Urinary bladder (tissue), 4 donors: ENCODE measurements around the gene RHBDL1. TPM values are rescaled to one million over a fixed set of nuclear protein-coding genes. Genes with fewer than 3 reads are reported as not detected.

ENCODE experiments used
- DNase-seq: peaks from one replicate; pipeline ENCODE4 v3.0.0-alpha.2; 2015; ENCODE audit errors: extremely low spot score
- H3K27ac ChIP-seq: one replicate; pipeline ENCODE4 v1.5.1; 2013; ENCODE audit warnings: low read depth, mild to moderate bottlenecking, moderate library complexity
- H3K36me3 ChIP-seq: one replicate; pipeline ENCODE4 v1.6.1; 2013; ENCODE audit warnings: mild to moderate bottlenecking, moderate library complexity; ENCODE audit not compliant: insufficient read depth
- H3K4me1 ChIP-seq: one replicate; pipeline ENCODE4 v1.6.1; 2013; ENCODE audit warnings: mild to moderate bottlenecking, moderate library complexity; ENCODE audit not compliant: insufficient read depth
- H3K4me3 ChIP-seq: one replicate; pipeline ENCODE4 v1.5.1; 2013; ENCODE audit warnings: low read depth, low read length
- WGBS: extraction: QIAGEN DNeasy Blood & Tissue Kit; methylation state at CpG from one replicate; pipeline ENCODE4 v1.1.7; 2013; 5-methylcytosine and 5-hydroxymethylcytosine counted together
- polyA plus RNA-seq: library from polyadenylated mRNA; stranded (reverse); fragments of 200-250 nt; gene quantifications from one replicate; pipeline ENCODE4 v1.2.3, GENCODE V29; 2013
- total RNA-seq: library from RNA; depleted of rRNA; stranded (reverse); fragments of >200 nt; gene quantifications from one replicate; pipeline ENCODE4 v1.2.3, GENCODE V29; 2014
- donor health status: healthy with polysubstance abuse.
- donor health status: healthy.

The RHBDL1 gene
- total and polyA plus RNA-seq, 2 donors = 0.95 to 1.3 TPM

DNA sequence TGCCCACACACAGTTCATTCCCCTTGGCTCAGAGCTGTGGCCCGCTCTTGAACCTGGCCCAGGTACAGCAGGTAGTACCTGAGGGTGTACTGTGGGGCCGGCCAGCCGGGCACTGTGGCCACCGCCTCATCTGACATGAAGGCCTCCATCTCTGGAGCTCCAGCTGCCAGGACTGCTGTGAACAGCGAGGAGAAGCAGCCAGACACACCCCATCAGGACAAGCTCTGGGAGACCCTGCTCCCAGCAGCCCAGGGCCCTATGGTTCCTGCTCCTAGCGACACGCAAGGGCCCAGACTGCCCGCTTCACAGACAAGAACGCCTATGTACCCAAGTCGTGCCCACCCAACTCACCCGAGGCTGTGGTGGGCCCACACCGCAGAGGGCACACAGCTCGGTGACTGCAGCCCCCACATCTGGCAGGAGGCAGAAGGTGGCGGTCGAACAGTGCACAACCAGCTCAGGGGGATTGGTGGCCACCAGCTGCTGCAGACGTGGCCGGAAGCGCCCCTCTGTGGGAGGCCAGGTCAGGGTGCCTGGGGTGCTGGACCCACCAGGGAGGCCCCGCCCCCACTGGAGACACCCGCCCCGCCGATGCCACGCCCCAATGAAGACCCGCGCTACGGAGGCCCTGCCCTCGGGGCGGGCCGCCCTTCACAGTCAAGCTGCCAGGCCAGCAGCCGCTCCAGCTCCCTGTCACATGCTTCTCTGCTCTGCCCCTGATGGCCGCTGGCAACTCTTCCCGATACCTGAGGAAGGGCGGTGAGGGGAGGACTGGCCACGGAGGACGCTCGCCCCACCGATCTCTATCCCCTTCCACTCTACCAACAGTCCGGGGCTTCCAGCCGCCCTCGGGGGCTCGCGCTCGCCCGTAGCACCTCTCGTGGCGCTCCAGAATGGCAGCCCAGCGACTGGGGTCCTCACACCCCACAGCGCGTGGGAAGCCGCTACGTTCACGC lies 3.7 kb downstream of the RHBDL1 start:
- 22% methylated on average over 52 of the region's 52 CpGs for WGBS
- DNase-seq = no peak

DNA sequence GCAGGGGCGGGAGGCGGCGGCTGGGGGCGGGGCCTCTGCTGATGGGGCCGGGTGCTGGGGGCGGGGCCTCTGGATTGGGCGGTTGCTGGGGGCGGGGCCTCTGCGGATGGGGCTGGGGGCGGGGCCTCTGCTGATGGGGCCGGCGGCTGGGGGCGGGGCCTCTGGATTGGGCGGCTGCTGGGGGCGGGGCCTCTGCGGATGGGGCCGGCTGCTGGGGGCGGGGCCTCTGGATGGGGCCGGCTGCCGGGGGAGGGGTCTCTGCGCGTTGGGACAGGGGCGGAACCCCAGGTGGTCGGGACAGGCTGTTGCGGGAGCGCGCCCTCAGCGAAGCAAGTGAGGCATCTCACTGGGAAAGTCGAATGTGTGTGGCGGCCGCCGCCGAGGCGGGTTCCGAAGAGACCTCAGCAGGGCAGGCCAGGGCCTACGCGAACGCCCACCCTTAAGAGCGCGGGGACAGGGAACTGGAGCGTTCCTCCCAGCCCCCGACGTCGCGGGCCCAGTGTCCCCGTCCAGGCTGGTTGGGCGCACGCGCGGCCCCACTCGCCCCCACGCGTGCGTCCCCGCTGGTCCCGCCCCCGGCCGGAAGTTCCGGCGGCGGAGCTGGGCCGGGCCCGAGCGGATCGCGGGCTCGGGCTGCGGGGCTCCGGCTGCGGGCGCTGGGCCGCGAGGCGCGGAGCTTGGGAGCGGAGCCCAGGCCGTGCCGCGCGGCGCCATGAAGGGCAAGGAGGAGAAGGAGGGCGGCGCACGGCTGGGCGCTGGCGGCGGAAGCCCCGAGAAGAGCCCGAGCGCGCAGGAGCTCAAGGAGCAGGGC lies 4.5 kb downstream of the RHBDL1 start, which contains the start of gene STUB1:
Gene STUB1 (plus strand): TSS at position 597 of the 811 bp plus-strand sequence. CDS start 116 bp downstream, at position 713.
- 2% methylated on average over 90 of the region's 91 CpGs for WGBS
- peaks cover 2% of the 10 kb centered on the region for H3K4me1 ChIP-seq

More for the DNA sequence above, 3.7 kb downstream of the RHBDL1 start:
- Histone ChIP-seq H3K4me1 (peaks cover 2% of the 10 kb centered on the region), H3K27ac (no peak overlapping the region), H3K4me3 (peak overlapping the region; percentile 28), H3K36me3 (peaks cover 2% of the 10 kb centered on the region)

DNA sequence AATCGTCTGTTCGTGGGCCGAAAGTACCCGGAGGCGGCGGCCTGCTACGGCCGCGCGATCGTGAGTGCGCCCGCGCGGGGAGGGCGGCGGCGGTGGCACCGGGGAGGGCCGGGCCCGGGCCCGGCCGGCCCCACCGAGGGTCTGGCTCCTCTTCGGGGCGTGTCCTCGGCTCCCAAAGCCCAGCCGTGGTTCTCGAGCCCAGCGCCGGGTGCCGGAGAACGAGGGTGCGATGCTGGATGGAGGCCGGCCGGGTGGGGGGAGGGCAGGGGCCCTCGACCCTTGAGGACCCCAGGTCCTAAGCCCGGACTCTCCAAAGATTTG lies 5.1 kb downstream of the RHBDL1 start:
- DNase-seq = no peak
- H3K4me3 ChIP-seq = peak overlapping the region; percentile 82
- under 1% methylated on average over 38 of the region's 38 CpGs for WGBS
- H3K4me1 ChIP-seq = peaks cover 2% of the 10 kb centered on the region
- H3K27ac ChIP-seq = peak overlapping the region; percentile 53
- peaks cover 2% of the 10 kb centered on the region for H3K36me3 ChIP-seq

More for the DNA sequence above, 4.5 kb downstream of the RHBDL1 start, which contains the start of gene STUB1:
- Histone ChIP-seq H3K4me3 (peak within 1 kb of the TSS; percentile 82), H3K27ac (peak within 1 kb of the TSS; percentile 91), H3K36me3 (peaks cover 2% of the 10 kb centered on the region)
- DNase-seq = peak; percentile 55

DNA sequence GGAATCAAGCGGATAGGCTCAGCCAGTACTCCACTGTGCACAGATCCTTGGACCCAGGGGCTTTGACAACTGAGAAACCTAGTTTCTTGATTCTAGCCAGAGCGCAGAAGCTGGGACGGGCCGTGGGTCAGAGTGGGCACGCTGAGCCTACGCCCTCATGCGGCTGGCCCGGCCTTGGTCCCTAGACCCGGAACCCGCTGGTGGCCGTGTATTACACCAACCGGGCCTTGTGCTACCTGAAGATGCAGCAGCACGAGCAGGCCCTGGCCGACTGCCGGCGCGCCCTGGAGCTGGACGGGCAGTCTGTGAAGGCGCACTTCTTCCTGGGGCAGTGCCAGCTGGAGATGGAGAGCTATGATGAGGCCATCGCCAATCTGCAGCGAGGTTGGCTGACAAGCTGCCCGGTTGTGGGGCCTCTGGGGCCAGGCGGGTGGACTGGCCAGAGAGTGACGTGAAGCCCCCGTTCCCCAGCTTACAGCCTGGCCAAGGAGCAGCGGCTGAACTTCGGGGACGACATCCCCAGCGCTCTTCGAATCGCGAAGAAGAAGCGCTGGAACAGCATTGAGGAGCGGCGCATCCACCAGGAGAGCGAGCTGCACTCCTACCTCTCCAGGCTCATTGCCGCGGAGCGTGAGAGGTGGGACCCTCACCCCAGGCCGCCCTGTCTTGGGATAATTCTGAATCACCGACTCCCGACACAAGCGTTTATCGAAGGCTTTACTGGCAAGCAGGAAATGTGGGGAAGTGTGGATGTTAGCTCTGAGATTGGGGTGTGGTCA lies 5.7 kb downstream of the RHBDL1 start:
- Histone ChIP-seq H3K36me3 (peaks cover 2% of the 10 kb centered on the region), H3K4me3 (peak overlapping the region; percentile 82), H3K27ac (no peak overlapping the region), H3K4me1 (peaks cover 2% of the 10 kb centered on the region)
- DNase-seq = no peak
- WGBS = 44% methylated on average over 44 of the region's 44 CpGs

GRCh38 chr16:681746-682427 lies 6.4 kb downstream of the RHBDL1 start:
- no peak overlapping the region for H3K27ac ChIP-seq
- H3K4me1 ChIP-seq = peaks cover 2% of the 10 kb centered on the region
- no peak overlapping the region for H3K4me3 ChIP-seq

GRCh38 chr16:682493-683395 lies 7.3 kb downstream of the RHBDL1 start:
- DNase-seq = no peak
- Histone ChIP-seq H3K27ac (no peak overlapping the region), H3K4me3 (no peak overlapping the region), H3K36me3 (peaks cover 4% of the 10 kb centered on the region), H3K4me1 (peaks cover 2% of the 10 kb centered on the region)
- 83% methylated on average over 36 of the region's 36 CpGs for WGBS

More at GRCh38 chr16:681746-682427, 6.4 kb downstream of the RHBDL1 start:
- peaks cover 3% of the 10 kb centered on the region for H3K36me3 ChIP-seq
- WGBS = 79% methylated on average over 28 of the region's 28 CpGs
- no peak for DNase-seq

DNA sequence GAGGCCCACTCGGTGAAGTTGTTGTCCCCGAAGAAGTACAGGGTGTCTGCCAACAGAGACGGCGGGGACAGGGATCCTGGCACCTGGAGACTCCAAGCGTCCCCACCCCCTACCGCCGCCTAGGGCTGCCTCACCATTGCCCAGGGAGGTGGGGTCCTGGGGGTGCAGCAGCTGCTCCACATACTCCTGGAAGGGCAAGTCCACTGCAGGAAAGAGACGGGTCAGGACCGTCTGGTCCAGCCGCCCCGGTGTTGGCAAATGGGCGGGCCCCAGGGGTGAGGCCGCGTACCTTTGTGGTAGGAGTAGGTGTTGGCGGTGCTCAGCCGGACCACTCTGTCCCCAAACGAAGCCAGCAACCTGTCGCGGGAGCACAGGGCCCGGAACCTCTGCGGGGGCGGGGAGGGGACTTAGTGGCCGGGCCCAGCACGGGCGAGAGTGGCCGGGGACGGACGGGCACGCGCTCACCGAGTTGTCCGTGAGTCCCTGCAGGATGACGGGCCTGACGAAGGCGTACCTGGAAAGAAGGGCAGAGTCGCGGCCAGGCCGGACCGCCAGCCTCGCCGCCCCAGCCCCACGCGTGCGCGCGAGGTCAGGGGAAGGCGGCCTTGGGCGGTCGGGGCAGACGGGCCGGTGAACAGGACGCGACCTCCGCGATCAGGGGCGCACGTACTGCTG lies 8.1 kb downstream of the RHBDL1 start:
- Histone ChIP-seq H3K36me3 (peaks cover 4% of the 10 kb centered on the region), H3K4me1 (peaks cover 2% of the 10 kb centered on the region), H3K4me3 (peak overlapping the region; percentile 71), H3K27ac (no peak overlapping the region)
- WGBS = 13% methylated on average over 57 of the region's 57 CpGs
- DNase-seq = no peak

DNA sequence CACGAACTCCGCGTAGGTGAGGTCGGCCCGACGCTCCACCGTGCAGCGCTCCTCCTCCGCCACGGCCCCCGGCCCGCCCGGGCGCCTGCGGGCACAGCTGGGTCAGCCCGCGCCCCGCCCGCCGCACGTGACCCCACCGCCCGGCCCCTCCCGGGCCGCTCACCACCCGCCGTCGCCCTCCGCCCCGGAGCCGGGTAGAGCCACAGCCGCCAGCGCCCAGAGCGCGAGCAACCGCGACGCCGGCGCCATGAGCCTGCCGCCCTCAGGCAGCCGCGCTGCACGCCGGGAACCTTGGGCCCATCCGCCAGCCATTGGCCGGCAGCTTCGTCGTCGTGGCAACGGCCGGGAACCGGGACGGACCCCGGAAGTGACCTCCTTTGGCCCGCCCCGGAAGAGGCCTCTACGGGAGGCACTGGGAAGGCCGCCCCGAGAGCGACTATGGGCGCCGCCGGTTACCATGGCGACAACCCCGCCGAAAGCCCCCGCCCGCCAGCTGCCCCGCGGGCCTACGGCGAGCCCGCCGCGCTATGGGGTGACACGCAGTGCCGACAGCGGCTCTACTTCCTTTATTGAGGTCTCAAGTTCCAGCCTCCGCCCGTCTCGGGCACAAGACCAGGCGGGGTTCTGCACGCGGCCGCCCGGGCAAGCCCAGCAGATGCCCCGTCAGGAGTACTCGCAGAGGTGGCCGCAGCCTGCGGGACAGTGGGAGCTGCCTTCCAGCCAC lies 8.8 kb downstream of the RHBDL1 start, which contains the start of gene JMJD8:
Gene JMJD8 (minus strand): TSS at position 264 of the 724 bp plus-strand sequence. CDS start 15 bp downstream, at position 249.
- peak; percentile 87 for DNase-seq
- peak within 1 kb of the TSS; percentile 71 for H3K4me3 ChIP-seq
- peaks cover 2% of the 10 kb centered on the region for H3K4me1 ChIP-seq
- peaks cover 4% of the 10 kb centered on the region for H3K36me3 ChIP-seq
- H3K27ac ChIP-seq = no peak within 1 kb of the TSS
- WGBS = 2% methylated on average over 91 of the region's 91 CpGs

DNA sequence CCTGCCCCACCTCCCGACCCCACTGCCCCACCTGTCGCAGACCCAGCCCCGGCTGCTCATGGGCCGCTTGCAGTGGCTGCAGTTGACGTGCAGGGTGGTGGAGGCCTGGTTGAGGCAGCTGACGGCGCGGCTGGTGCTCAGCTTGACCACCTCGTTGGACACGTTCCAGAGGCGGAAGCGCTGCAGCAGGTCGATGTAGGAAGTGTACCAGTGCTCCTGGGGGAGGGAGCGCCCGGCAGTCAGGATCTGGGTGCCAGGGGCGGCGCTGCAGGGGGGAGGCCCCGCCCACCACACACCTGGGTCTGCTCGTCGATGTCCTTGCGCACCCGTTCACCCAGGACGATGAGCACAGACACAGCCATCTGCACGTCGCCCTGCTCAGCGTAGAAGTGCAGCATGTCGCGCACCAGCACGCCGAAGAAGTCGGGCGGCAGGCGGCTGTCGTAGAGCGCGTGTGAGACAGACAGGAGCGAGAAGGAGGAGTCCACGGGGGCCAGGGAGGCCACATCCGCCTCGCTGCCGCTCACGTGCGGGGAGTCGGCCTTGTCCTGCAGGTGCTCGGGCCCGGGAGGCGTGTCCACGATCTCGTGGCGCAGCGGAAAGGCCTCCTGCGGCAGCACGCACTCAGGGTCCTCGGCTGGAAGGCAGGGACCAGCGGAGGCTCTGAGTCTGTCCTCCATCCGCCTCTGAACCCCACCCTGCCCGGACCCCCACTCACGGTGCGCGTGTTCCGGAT lies 9.7 kb downstream of the RHBDL1 start:
- Histone ChIP-seq H3K27ac (no peak overlapping the region), H3K4me3 (peak overlapping the region; percentile 71), H3K36me3 (peaks cover 4% of the 10 kb centered on the region), H3K4me1 (peaks cover 2% of the 10 kb centered on the region)
- 94% methylated on average over 61 of the region's 61 CpGs for WGBS
- DNase-seq = no peak

DNA sequence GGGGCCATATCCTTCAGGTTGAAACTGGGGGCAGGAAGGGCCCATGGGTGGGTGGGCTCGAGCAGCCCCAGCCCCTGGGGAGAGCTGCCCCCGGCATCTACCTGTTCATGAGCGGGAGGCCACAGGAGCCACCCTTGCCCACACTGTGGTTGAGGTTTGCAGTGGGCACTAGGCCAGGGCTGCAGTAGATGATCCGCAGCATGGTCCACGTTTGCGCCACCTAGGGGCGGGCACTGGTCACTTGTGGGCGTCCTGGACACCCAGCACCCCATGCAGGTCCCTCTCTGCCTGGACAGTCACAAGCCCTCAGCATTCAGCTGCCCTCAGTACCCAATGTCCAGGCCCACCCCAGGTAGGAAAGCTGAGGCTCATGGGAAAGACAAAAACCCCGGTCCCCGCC lies 10.5 kb downstream of the RHBDL1 start:
- Histone ChIP-seq H3K4me1 (peaks cover 2% of the 10 kb centered on the region), H3K27ac (no peak overlapping the region), H3K36me3 (peaks cover 4% of the 10 kb centered on the region), H3K4me3 (no peak overlapping the region)
- WGBS = 69% methylated on average over 10 of the region's 10 CpGs
- DNase-seq = no peak
